Endothelial cell of umbilical vein (primary cell): Measurements from ENCODE around the gene APOBEC3A. TPM values are rescaled to one million over a fixed set of nuclear protein-coding genes. Genes with fewer than 3 reads are reported as not detected.

ENCODE experiments used
- BruUV-seq: library from RNA; stranded (reverse); fragments of 400-500 nt; replicated peaks from 2 replicates; lab custom pipeline; 2021; lab: Mats Ljungman, UMichigan
- CTCF ChIA-PET: fragments of 300-600, 350-600 bp; sonication (Branson Sonifier 250); formaldehyde crosslinking; loops from one replicate; lab custom pipeline; 2021; ENCODE audit warnings: antibody characterized with exemption, inconsistent platforms; lab: Charles Lee
- POLR2A ChIA-PET: fragments of 300-600, 350-600 bp; sonication (Branson Sonifier 250); formaldehyde crosslinking; loops from one replicate; lab custom pipeline; 2021; ENCODE audit warnings: antibody characterized with exemption, inconsistent platforms; lab: Charles Lee
- DNase-seq: peaks from one replicate; pipeline ENCODE4 v3.0.0-alpha.2; 2011; ENCODE audit warnings: low read depth, low spot score
- FAIRE-seq: peaks from 2 replicates; lab custom pipeline; 2011; peaks lifted over from hg19 to GRCh38; lab: Jason Lieb, UNC
- H2AFZ ChIP-seq: 2 replicates; pipeline ENCODE4 v1.6.0; 2012; ENCODE audit warnings: low read depth, low read length, control low read depth, inconsistent platforms
- H3K27ac ChIP-seq: 2 replicates; pipeline ENCODE4 v1.5.1; 2011; ENCODE audit warnings: low read depth, mild to moderate bottlenecking, control low read depth, low read length, moderate library complexity; ENCODE audit not compliant: insufficient read depth
- H3K27me3 ChIP-seq, 2 experiments: 2 replicates each; pipeline versions ENCODE4 v1.6.0 to v1.6.1; 2011; ENCODE audit warnings: low read length in 2 of 2, mixed read lengths in 1 of 2; ENCODE audit not compliant: control insufficient read depth in 2 of 2, insufficient read depth in 2 of 2
- H3K36me3 ChIP-seq, 2 experiments: 2 replicates in 1 of 2; 3 replicates in 1 of 2; pipeline ENCODE4 v1.5.1; 2011; ENCODE audit warnings: low read length in 2 of 2, mild to moderate bottlenecking in 1 of 2, moderate library complexity in 1 of 2; ENCODE audit not compliant: control insufficient read depth in 2 of 2, insufficient read depth in 2 of 2; ENCODE audit errors: extremely low read depth in 1 of 2
- H3K4me1 ChIP-seq: 3 replicates; pipeline ENCODE4 v1.5.1; 2011; ENCODE audit warnings: mild to moderate bottlenecking, low read length; ENCODE audit not compliant: control insufficient read depth, insufficient read depth; ENCODE audit errors: extremely low read depth
- H3K4me2 ChIP-seq: 2 replicates; pipeline ENCODE4 v1.6.1; 2011; ENCODE audit warnings: low read length, control low read depth, mixed read lengths; ENCODE audit not compliant: insufficient read depth
- H3K4me3 ChIP-seq, 3 experiments: fragments of 200-600 bp in 1 of 3; sonication (generic), shearing (Covaris generic) in 1 of 3; replicated peaks in 1 of 3; 2 replicates each; pipeline ENCODE4 v1.5.1; 2011 to 2016; ENCODE audit warnings: control low read depth in 3 of 3, low read length in 3 of 3, mild to moderate bottlenecking in 2 of 3, inconsistent platforms in 1 of 3, low read depth in 1 of 3, moderate library complexity in 1 of 3; ENCODE audit not compliant: insufficient read depth in 1 of 3
- H3K79me2 ChIP-seq: 2 replicates; pipeline ENCODE4 v1.6.0; 2012; ENCODE audit warnings: low read length, inconsistent platforms; ENCODE audit not compliant: control insufficient read depth, insufficient read depth
- H3K9ac ChIP-seq: replicated peaks from 2 replicates; pipeline ENCODE3; 2011; ENCODE audit warnings: low read length, control low read depth; ENCODE audit not compliant: insufficient read depth; ENCODE audit errors: extremely low read depth
- H3K9me1 ChIP-seq: replicated peaks from 3 replicates; pipeline ENCODE4 v1.6.0; 2011; ENCODE audit warnings: mild to moderate bottlenecking, low read length; ENCODE audit not compliant: control insufficient read depth, insufficient read depth; ENCODE audit errors: extremely low read depth
- H3K9me3 ChIP-seq: replicated peaks from 2 replicates; pipeline ENCODE4 v1.5.1; 2012; ENCODE audit warnings: low read length, inconsistent platforms; ENCODE audit not compliant: control insufficient read depth, insufficient read depth
- H4K20me1 ChIP-seq: replicated peaks from 2 replicates; pipeline ENCODE3; 2011; ENCODE audit warnings: mild to moderate bottlenecking, low read length; ENCODE audit not compliant: control insufficient read depth, insufficient read depth; ENCODE audit errors: extremely low read depth
- EZH2 ChIP-seq: IDR thresholded peaks from 2 replicates; pipeline ENCODE4 v1.6.1; 2012; ENCODE audit warnings: borderline replicate concordance, low read depth, mild to moderate bottlenecking, moderate library complexity, low read length, inconsistent platforms; ENCODE audit not compliant: severe bottlenecking
- FOS ChIP-seq: IDR thresholded peaks from 2 replicates; pipeline ENCODE4 v1.6.1; 2011; ENCODE audit warnings: mild to moderate bottlenecking, low read length, moderate library complexity, borderline replicate concordance; ENCODE audit not compliant: insufficient read depth
- GATA2 ChIP-seq: IDR thresholded peaks from 2 replicates; pipeline ENCODE4 v1.7.0; 2011; ENCODE audit warnings: low read depth, mild to moderate bottlenecking, moderate library complexity, mixed read lengths, low read length; ENCODE audit not compliant: insufficient read length, insufficient read depth
- MYC ChIP-seq: IDR thresholded peaks from one replicate; pipeline ENCODE4 v1.6.1; 2011; ENCODE audit warnings: mild to moderate bottlenecking, low read depth, low read length
- POLR2A ChIP-seq: IDR thresholded peaks from 2 replicates; pipeline ENCODE4 v1.6.1; 2012; ENCODE audit warnings: low read depth, mild to moderate bottlenecking, control low read depth, low read length
- POLR2AphosphoS5 ChIP-seq: IDR thresholded peaks from 2 replicates; pipeline ENCODE4 v1.6.1; 2012; ENCODE audit warnings: low read depth, mild to moderate bottlenecking, control low read depth, low read length, moderate library complexity; ENCODE audit not compliant: insufficient read depth
- dilution Hi-C: fragments of 300-500 bp; cut with MboI; formaldehyde crosslinking; loops from one replicate; pipeline ENCODE4 v1.15.0; 2019; ENCODE audit warnings: low sequenced_read_pairs; ENCODE audit not compliant: extremely low pct_ligation_motif_present
- intact Hi-C: fragments of 100-400 bp; cut with micrococcal nuclease; formaldehyde crosslinking; loops from one replicate; pipeline ENCODE4 v1.10.0; 2022
- polyA plus RNA-seq, 4 experiments: library from polyadenylated mRNA; depleted of rRNA in 3 of 4; stranded (reverse) in 3 of 4; unstranded in 1 of 4; fragments of >200 nt; gene quantifications; 2 replicates each; pipeline versions ENCODE4 v1.2.1 to v1.2.3, GENCODE V29; 2011 to 2012; ENCODE audit warnings: missing spikeins in 1 of 4
- total RNA-seq: library from RNA; stranded (reverse); gene quantifications from 2 replicates; pipeline ENCODE4 v1.2.3, GENCODE V29; 2021
- TF ChIP-seq, protein P1 (sequence below), 2 donors: IDR thresholded peaks; 1 replicate in 1 of 2; 2 replicates in 1 of 2; pipeline ENCODE4 v1.5.1; 2011; ENCODE audit warnings: low read length in 2 of 2, mild to moderate bottlenecking in 2 of 2, moderate library complexity in 2 of 2, control low read depth in 1 of 2, inconsistent platforms in 1 of 2, low read depth in 1 of 2; ENCODE audit not compliant: insufficient read depth in 1 of 2; ENCODE audit errors: extremely low read depth in 1 of 2

APOBEC3A gene
- total and polyA plus RNA-seq, 2 donors (not counting 3 experiments of a cell fraction or from before 2014, with no cell fraction given), result not detected

DNA sequence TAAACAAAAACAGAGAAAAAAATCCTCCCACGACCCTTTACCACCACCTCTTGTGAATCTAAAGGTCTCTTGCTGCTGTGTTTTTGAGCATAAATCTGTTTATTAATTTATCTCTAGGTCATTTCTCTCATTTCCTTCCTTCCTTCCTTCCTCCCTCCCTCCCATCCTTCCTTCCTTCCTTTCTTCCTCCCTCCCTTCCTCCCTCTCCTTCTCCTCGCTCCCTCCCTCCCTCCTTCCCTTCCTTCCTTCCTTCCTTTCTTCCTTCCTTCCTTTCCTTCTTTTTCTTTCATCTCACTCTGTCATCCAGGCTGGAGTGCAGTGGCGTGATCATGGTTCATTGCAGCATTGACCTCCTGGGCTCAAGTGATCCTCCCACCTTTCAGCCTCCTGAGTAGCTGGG, 13.5 kb upstream of the APOBEC3A start:
- Histone ChIP-seq H3K27me3 (peaks cover 2 to 8% of the 10 kb centered on the region in 2 experiments), H3K4me2 (no peak overlapping the region), H3K4me3 (no peak overlapping the region), H3K27ac (no peak overlapping the region), H3K9ac (no peak overlapping the region), H3K9me1 (no peaks in the 10 kb centered on the region), H2AFZ (no peak overlapping the region), H3K4me1 (no peaks in the 10 kb centered on the region), H4K20me1 (no peaks in the 10 kb centered on the region), H3K36me3 (no peaks in the 10 kb centered on the region), H3K9me3 (no peaks in the 10 kb centered on the region), H3K79me2 (no peaks in the 10 kb centered on the region)
- dilution Hi-C loops, result no loop called here
- FAIRE-seq, result no peak
- intact Hi-C loops, result no loop called here
- BruUV-seq, result no TSS peak
- POLR2A ChIA-PET, result no interaction called here
- CTCF ChIA-PET, result interaction anchor here (1.0 kb wide), 1 partner anchor 16 kb away, joined by 3 read pairs; no protein-coding TSS in a partner anchor
- TF ChIP-seq POLR2A, result no peak
- no peak for TF ChIP-seq GATA2
- no peak for TF ChIP-seq MYC
- no peak for TF ChIP-seq POLR2AphosphoS5
- no peak for TF ChIP-seq EZH2
- TF ChIP-seq, protein P1, sequence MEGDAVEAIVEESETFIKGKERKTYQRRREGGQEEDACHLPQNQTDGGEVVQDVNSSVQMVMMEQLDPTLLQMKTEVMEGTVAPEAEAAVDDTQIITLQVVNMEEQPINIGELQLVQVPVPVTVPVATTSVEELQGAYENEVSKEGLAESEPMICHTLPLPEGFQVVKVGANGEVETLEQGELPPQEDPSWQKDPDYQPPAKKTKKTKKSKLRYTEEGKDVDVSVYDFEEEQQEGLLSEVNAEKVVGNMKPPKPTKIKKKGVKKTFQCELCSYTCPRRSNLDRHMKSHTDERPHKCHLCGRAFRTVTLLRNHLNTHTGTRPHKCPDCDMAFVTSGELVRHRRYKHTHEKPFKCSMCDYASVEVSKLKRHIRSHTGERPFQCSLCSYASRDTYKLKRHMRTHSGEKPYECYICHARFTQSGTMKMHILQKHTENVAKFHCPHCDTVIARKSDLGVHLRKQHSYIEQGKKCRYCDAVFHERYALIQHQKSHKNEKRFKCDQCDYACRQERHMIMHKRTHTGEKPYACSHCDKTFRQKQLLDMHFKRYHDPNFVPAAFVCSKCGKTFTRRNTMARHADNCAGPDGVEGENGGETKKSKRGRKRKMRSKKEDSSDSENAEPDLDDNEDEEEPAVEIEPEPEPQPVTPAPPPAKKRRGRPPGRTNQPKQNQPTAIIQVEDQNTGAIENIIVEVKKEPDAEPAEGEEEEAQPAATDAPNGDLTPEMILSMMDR (IDR thresholded peaks at IDR 0.05; ENCODE audit: extremely low read depth in 1 of 2, insufficient read depth in 1 of 2, low read depth in 1 of 2, low read length in 2 of 2), result no peak
- no peak for TF ChIP-seq FOS
- no peak for DNase-seq
